ENCODE data around the gene THSD4. TPM values are rescaled to one million over a fixed set of nuclear protein-coding genes. Genes with fewer than 3 reads are reported as not detected.

Gene THSD4
- total and polyA plus RNA-seq, 9 of the 15 experiments (the other 6 are each of a cell fraction or from before 2014, with no cell fraction given) = 0.04 TPM; not detected in 5

GRCh38 chr15:71549091-71549490 is 433.8 kb downstream of the THSD4 start (continued):
- TF ChIP-seq HINFP (tag; conservative IDR thresholded peaks at IDR 0.05; ENCODE audit: low read depth) = no peak
- no peak for TF ChIP-seq MAFK (IDR thresholded peaks at IDR 0.05; ENCODE audit: low read length)
- TF ChIP-seq ZNF436 (CRISPR knock-in tag; IDR thresholded peaks at IDR 0.05) = no peak
- no peak for TF ChIP-seq ETS2 (tag; IDR thresholded peaks at IDR 0.05; ENCODE audit: borderline replicate concordance, poor library complexity, severe bottlenecking)
- no peak for TF ChIP-seq ZFX (CRISPR knock-in tag; IDR thresholded peaks at IDR 0.05)
- no peak for TF ChIP-seq ZFP1 (CRISPR knock-in tag; IDR thresholded peaks at IDR 0.05)
- no peak for TF ChIP-seq AFF1 (IDR thresholded peaks at IDR 0.05; ENCODE audit: low read depth in 1 of 2, partially characterized antibody in 2 of 2)
